Ectodermal cell (in vitro differentiated cells): ENCODE data around the gene KCNJ15.

Experiments
- H3K27ac ChIP-seq: 2 replicates; pipeline ENCODE4 v1.7.0; 2013; ENCODE audit warnings: mild to moderate bottlenecking, low read depth, low read length; ENCODE audit not compliant: insufficient read depth, poor library complexity, severe bottlenecking
- H3K27me3 ChIP-seq: 2 replicates; pipeline ENCODE4 v1.7.0; 2013; ENCODE audit warnings: mild to moderate bottlenecking, low read length; ENCODE audit not compliant: insufficient read depth, control insufficient read depth, poor library complexity, severe bottlenecking
- H3K36me3 ChIP-seq: one replicate; pipeline ENCODE4 v1.7.0; 2013; ENCODE audit warnings: low read length; ENCODE audit not compliant: control insufficient read depth, insufficient read depth
- H3K4me1 ChIP-seq: one replicate; pipeline ENCODE4 v1.7.0; 2013; ENCODE audit warnings: low read length; ENCODE audit not compliant: control insufficient read depth, insufficient read depth
- H3K4me3 ChIP-seq: 2 replicates; pipeline ENCODE4 v1.7.0; 2013; ENCODE audit warnings: low read depth, low read length, control low read depth; ENCODE audit not compliant: insufficient read depth
- H3K9me3 ChIP-seq: 2 replicates; pipeline ENCODE4 v1.7.0; 2013; ENCODE audit warnings: mild to moderate bottlenecking, low read length, moderate library complexity; ENCODE audit not compliant: control insufficient read depth
- WGBS, 2 experiments: methylation state at CpG; one replicate each; pipeline ENCODE4 v1.1.7; 2013; ENCODE audit warnings: missing lambda C conversion rate in 2 of 2; 5-methylcytosine and 5-hydroxymethylcytosine counted together

Gene KCNJ15

DNA sequence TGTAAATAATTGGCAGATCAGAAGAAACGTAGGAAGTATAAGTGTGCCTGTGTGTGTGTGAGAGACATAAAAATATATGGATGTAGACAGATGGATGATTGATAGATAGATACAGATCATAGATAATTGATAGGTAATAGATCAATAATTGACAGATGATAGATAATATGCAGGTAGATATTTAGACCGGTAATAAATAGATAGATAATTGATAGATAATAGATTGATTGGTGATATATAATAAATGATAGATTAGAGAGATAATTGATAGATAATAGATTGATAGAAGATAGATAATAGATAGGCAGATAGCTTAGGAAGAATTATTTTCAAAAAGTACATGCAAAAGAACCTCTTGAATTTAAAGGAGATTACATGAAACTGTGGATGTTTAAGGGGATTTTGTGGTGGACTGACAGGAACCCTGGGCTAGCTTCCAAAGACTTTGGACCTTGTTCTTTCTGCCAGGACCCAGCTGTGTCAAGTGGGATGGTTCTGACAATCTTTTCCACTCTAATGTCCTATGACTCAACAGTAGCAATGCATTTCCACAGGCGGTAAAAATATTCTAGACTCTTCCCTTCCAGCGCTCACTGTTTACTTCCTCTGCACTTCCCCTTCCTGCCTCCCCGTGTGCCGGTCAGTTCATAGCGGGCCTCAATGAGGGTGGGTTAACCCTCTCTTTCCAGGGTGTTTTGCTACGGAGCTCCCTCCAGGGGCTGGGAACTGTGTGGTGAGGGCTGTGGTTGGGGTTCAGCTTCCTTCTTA lies 39.4 kb downstream of the KCNJ15 start:
- Histone ChIP-seq H3K4me3 (no peak overlapping the region), H3K27ac (no peak overlapping the region), H3K4me1 (no peaks in the 10 kb centered on the region), H3K36me3 (no peaks in the 10 kb centered on the region), H3K9me3 (no peaks in the 10 kb centered on the region), H3K27me3 (no peaks in the 10 kb centered on the region)
- 57 to 60% methylated on average over 8 of the region's 8 CpGs for WGBS, 2 experiments

DNA sequence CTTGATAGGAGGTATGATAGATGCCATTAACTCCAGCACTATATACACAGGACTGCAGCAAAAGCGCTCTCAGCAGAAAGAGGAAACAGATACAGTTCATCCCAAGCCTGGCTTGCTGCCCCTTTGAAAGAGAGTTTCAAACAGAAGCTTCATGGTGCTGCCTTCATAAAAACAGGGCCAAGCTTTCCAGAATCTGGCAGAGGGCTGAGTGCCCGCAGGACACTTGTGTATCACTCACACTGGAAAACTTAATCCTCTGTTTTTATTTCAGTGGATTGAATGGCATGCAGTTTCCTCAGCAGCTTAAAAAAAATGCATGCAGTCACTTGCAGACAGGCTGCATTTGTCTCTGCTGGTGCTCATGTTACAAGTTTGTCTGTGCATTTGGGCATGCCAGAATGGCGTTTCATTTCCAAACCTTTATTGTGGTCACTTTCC lies 40.4 kb downstream of the KCNJ15 start:
- 80 to 87% methylated on average over 3 of the region's 3 CpGs for WGBS, 2 experiments
- no peaks in the 10 kb centered on the region for H3K9me3 ChIP-seq

GRCh38 chr21:38297871-38298270 lies 41.1 kb downstream of the KCNJ15 start:
- no peaks in the 10 kb centered on the region for H3K36me3 ChIP-seq
- H3K9me3 ChIP-seq = no peaks in the 10 kb centered on the region
- H3K27ac ChIP-seq = no peak overlapping the region
- no peak overlapping the region for H3K4me3 ChIP-seq
- no peaks in the 10 kb centered on the region for H3K4me1 ChIP-seq
- H3K27me3 ChIP-seq = no peaks in the 10 kb centered on the region
- WGBS, 2 experiments = 82 to 95% methylated on average over 3 of the region's 3 CpGs

More for the DNA sequence above, 40.4 kb downstream of the KCNJ15 start:
- H3K36me3 ChIP-seq = no peaks in the 10 kb centered on the region
- H3K27me3 ChIP-seq = no peaks in the 10 kb centered on the region
- H3K4me3 ChIP-seq = no peak overlapping the region
- H3K27ac ChIP-seq = no peak overlapping the region
- no peaks in the 10 kb centered on the region for H3K4me1 ChIP-seq

GRCh38 chr21:38298832-38299231 lies 42.0 kb downstream of the KCNJ15 start:
- 92 to 93% methylated on average over 3 of the region's 3 CpGs for WGBS, 2 experiments
- no peaks in the 10 kb centered on the region for H3K27me3 ChIP-seq
- no peaks in the 10 kb centered on the region for H3K9me3 ChIP-seq
- no peak overlapping the region for H3K27ac ChIP-seq
- no peaks in the 10 kb centered on the region for H3K36me3 ChIP-seq
- no peaks in the 10 kb centered on the region for H3K4me1 ChIP-seq
- no peak overlapping the region for H3K4me3 ChIP-seq

DNA sequence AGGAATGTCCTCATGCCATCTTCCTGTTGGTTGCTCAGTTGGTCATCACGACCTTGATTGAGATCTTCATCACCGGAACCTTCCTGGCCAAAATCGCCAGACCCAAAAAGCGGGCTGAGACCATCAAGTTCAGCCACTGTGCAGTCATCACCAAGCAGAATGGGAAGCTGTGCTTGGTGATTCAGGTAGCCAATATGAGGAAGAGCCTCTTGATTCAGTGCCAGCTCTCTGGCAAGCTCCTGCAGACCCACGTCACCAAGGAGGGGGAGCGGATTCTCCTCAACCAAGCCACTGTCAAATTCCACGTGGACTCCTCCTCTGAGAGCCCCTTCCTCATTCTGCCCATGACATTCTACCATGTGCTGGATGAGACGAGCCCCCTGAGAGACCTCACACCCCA lies 42.9 kb downstream of the KCNJ15 start:
- WGBS, 2 experiments = 91 to 97% methylated on average over 8 of the region's 8 CpGs
- no peak overlapping the region for H3K27ac ChIP-seq
- H3K4me3 ChIP-seq = no peak overlapping the region
- no peaks in the 10 kb centered on the region for H3K4me1 ChIP-seq
- H3K27me3 ChIP-seq = no peaks in the 10 kb centered on the region
- no peaks in the 10 kb centered on the region for H3K9me3 ChIP-seq
- no peaks in the 10 kb centered on the region for H3K36me3 ChIP-seq

- 91 to 92% methylated on average over 7 of the region's 7 CpGs for WGBS, 2 experiments
- Histone ChIP-seq H3K27me3 (no peaks in the 10 kb centered on the region), H3K27ac (no peak overlapping the region), H3K36me3 (no peaks in the 10 kb centered on the region), H3K4me1 (no peaks in the 10 kb centered on the region), H3K9me3 (no peaks in the 10 kb centered on the region), H3K4me3 (no peak overlapping the region)
Observed at GRCh38 chr21:38300141-38300578, 43.4 kb downstream of the KCNJ15 start.

DNA sequence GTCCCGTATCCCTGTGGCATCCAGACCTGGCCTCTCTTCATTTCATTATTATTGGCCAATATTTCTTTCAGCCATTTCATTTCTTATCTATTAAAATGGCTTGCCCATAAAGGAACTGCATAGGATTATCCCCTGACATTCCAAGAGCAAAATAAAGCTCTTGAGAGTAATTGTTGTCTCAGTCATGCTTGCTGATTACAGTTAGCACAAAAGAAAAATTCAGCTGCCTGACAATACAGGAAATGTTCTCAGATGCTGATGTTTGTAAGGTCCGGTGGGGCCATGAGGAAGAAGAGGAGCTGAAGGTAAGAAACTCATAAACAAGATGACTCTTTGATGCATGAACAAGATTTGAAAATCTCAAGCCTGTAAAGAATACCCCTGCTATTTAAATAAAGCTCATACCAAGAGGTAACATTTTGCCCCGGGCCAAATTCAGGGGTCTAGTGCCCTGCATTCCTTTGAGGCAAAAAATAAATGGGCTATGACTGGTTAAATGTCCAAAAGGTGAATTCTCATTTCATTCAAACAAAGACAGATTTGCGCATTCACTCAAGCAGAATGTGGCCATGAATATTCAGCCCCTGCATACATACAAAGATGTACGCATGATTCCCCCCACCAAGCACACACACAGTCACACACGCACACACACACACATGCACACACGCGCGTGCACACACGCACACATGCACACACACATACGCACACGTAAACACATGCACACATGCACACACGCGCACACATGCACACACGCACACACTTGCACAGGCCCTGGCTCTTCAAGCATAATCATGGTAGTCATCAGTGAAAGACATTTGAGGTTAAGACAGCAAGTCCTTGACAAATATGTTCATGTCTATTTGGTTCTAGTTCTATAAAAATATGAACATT lies 44.8 kb downstream of the KCNJ15 start:
- no peaks in the 10 kb centered on the region for H3K4me1 ChIP-seq
- 91 to 92% methylated on average over 15 of the region's 15 CpGs for WGBS, 2 experiments
- H3K27ac ChIP-seq = no peak overlapping the region
- no peaks in the 10 kb centered on the region for H3K9me3 ChIP-seq
- H3K27me3 ChIP-seq = no peaks in the 10 kb centered on the region
- H3K4me3 ChIP-seq = no peak overlapping the region
- no peaks in the 10 kb centered on the region for H3K36me3 ChIP-seq

DNA sequence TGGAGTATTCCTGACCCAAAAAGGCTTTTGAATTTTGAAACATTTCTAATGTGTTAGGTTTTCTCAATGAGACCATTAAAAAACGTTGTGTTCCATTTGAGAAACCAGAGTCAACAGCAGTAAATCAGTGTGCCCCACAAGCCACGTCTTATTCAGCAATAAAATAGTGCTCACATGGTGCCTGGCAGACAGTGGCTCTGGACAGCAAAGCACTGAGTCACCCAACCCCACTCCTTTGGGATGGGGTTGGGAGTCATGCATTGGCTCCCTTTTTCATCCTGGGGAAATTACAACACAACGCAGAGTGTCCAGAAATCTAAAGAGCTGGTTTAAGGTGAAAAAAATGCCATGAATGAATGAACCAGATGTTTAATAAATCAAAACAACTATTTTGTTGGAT lies 46.5 kb downstream of the KCNJ15 start:
- Histone ChIP-seq H3K27ac (no peak overlapping the region), H3K4me3 (no peak overlapping the region), H3K27me3 (no peaks in the 10 kb centered on the region), H3K4me1 (no peaks in the 10 kb centered on the region), H3K9me3 (no peaks in the 10 kb centered on the region), H3K36me3 (no peaks in the 10 kb centered on the region)
- 86 to 90% methylated on average over 3 of the region's 3 CpGs for WGBS, 2 experiments

DNA sequence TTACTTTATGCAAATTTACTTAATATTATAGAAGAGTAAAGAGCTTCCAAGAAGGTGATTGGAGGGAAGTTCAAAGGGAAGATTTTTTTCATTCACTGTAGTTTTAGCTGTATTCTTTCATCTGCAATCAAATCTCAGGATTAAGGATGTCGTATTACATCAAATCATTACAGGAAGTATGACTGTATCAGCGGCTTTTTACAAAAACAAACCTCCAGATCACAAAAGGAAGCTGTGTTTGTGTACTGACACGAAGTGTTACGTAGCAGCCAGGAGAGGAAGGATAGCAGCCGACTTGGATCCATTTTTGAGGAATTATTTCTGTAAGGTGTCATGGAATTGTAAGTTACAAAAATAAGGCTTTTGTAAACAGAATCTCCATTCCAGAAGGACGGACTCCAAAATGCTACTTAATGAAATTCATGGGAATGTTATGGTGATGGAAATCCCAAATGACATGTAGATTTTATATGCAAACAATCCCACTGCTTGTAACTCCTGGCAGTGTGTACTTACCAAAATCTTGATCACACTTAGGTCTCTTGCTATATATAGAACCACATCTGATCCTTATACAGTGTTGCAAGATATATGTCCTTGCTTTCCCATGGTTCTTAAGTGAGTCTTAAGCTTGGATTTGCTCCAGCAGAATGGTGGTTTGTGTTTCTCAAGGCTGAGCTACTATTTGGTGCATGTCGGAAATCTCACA lies 49.8 kb downstream of the KCNJ15 start:
- H3K4me1 ChIP-seq = peaks cover 5% of the 10 kb centered on the region
- H3K27me3 ChIP-seq = no peaks in the 10 kb centered on the region
- no peaks in the 10 kb centered on the region for H3K36me3 ChIP-seq
- H3K9me3 ChIP-seq = no peaks in the 10 kb centered on the region
- 78% methylated on average over 6 to 7 of the region's 7 CpGs for WGBS, 2 experiments
- no peak overlapping the region for H3K4me3 ChIP-seq
- no peak overlapping the region for H3K27ac ChIP-seq
